Psoas muscle (tissue), 8 donors: ENCODE measurements around the gene C4BPB. TPM values are rescaled to one million over a fixed set of nuclear protein-coding genes. Genes with fewer than 3 reads are reported as not detected.

Experiments used
- ATAC-seq, 4 donors: fragments of 200-7000 bp; cut with Tn5 transposase; one replicate each; pipeline ENCODE4 v1.9.1; 2020; ENCODE audit warnings: moderate library complexity in 3 of 4, mild to moderate bottlenecking in 2 of 4
- DNase-seq, 2 donors: peaks; one replicate each; pipeline ENCODE4 v3.0.0-alpha.2; 2020
- H3K27ac ChIP-seq: fragments of 200-600 bp; one replicate; pipeline ENCODE4 v1.8.0; 2022
- H3K27me3 ChIP-seq, 3 donors: fragments of 200-600 bp in 1 of 3; one replicate each; pipeline versions ENCODE4 v1.6.1 to v1.8.0; 2013 to 2022; ENCODE audit warnings: low read length in 2 of 3, mild to moderate bottlenecking in 2 of 3, moderate library complexity in 1 of 3; ENCODE audit not compliant: insufficient read depth in 3 of 3
- H3K36me3 ChIP-seq, 2 donors: fragments of 200-600 bp in 1 of 2; one replicate each; pipeline versions ENCODE4 v1.6.1 to v1.8.0; 2013 to 2022; ENCODE audit warnings: low read depth in 1 of 2, mild to moderate bottlenecking in 1 of 2, moderate library complexity in 1 of 2; ENCODE audit not compliant: insufficient read depth in 1 of 2
- H3K4me1 ChIP-seq: fragments of 200-600 bp; one replicate; pipeline ENCODE4 v1.8.0; 2022
- H3K4me3 ChIP-seq: fragments of 200-600 bp; one replicate; pipeline ENCODE4 v1.8.0; 2022; ENCODE audit warnings: mild to moderate bottlenecking
- H3K9me3 ChIP-seq: fragments of 200-600 bp; one replicate; pipeline ENCODE4 v1.8.0; 2022
- CTCF ChIP-seq: fragments of 200-600 bp; IDR thresholded peaks from one replicate; pipeline ENCODE4 v1.8.0; 2022; ENCODE audit warnings: antibody characterized with exemption
- WGBS, 3 donors: extraction: QIAGEN DNeasy Blood & Tissue Kit; methylation state at CpG; one replicate each; pipeline versions ENCODE4 v1.1.6 to v1.1.7; 2013; 5-methylcytosine and 5-hydroxymethylcytosine counted together
- intact Hi-C, 2 donors: fragments of 100-400 bp; cut with DNase I; formaldehyde crosslinking; loops; one replicate each; pipeline versions ENCODE4 v1.11.0 to v1.14.2; 2022
- polyA plus RNA-seq, 3 donors: library from polyadenylated mRNA; stranded (reverse); fragments of 200-250 nt; gene quantifications; one replicate each; pipeline ENCODE4 v1.2.3, GENCODE V29; 2013
- total RNA-seq, 4 donors: library from RNA; stranded (reverse); fragmentation: NEBNext Ultra II Directional in 2 of 4; extraction: Animal tissue kit (Norgen Biotek cat#: 25700) in 2 of 4; gene quantifications; one replicate each; pipeline versions ENCODE4 v1.2.1 to v1.2.4, GENCODE V29; 2021 to 2023
- donor health status: healthy with polysubstance abuse.
- donor health status: DM: no; HTN: no; CAD: no; lungs with moderate emphysema.
- donor health status: Bipolar disorder and iron deficiency.
- donor health status: healthy.
- donor health status: DM: yes; HTN: yes; CAD: no.
- donor health status: DM: no; HTN: no; CAD: no.
- donor health status: DM: no; HTN: no; CAD: no.
- donor health status: DM: yes; HTN: yes; CAD: no.

C4BPB gene
- total and polyA plus RNA-seq, 7 donors, result 0.08 to 0.48 (median 0.25) TPM; not detected in 2

- peaks cover 39% of the 10 kb centered on the region for H3K4me1 ChIP-seq
- WGBS, 3 donors, result 0 to 1% (median 0%) methylated on average over 6 of the region's 6 CpGs
- H3K4me3 ChIP-seq, result peak overlapping the region; percentile 94
- peaks cover 2 to 16% of the 10 kb centered on the region in 2 donors for H3K36me3 ChIP-seq
- ATAC-seq (peak in 3 of 4 donors; percentile 46 to 60 (median 50)), DNase-seq (no peak)
- no peaks in the 10 kb centered on the region for H3K27me3 ChIP-seq
- H3K9me3 ChIP-seq, result no peaks in the 10 kb centered on the region
- peak; percentile 80 for TF ChIP-seq CTCF
- peak overlapping the region; percentile 84 for H3K27ac ChIP-seq
- intact Hi-C loops, result loop anchor here (2.0 to 5.0 kb wide), 2 partner anchors 29 to 32 kb away; no protein-coding TSS in a partner anchor
These were observed 38.7 kb upstream of the C4BPB start for GRCh38 chr1:207049974-207050391.

- TF ChIP-seq CTCF, result no peak
- WGBS, 3 donors, result 0 to 3% (median 0%) methylated on average over 47 of the region's 47 CpGs
These were observed 38.0 kb upstream of the C4BPB start for GRCh38 chr1:207050480-207051190.

GRCh38 chr1:207051191-207051943 is 37.3 kb upstream of the C4BPB start, which contains the start of gene YOD1:
TSS of gene YOD1 (minus strand) at chr1:207051208. CDS start at chr1:207051030, 178 bp downstream.
- Histone ChIP-seq H3K4me3 (peak within 1 kb of the TSS; percentile 94), H3K9me3 (no peaks in the 10 kb centered on the region), H3K4me1 (peaks cover 31% of the 10 kb centered on the region), H3K27ac (peak within 1 kb of the TSS; percentile 84), H3K36me3 (peaks cover 2 to 16% of the 10 kb centered on the region in 2 donors), H3K27me3 (no peaks in the 10 kb centered on the region)
- intact Hi-C loops, result no loop called here
- ATAC-seq (no peak), DNase-seq (no peak)
- TF ChIP-seq CTCF, result no peak
- 50 to 64% (median 54%) methylated on average over 15 of the region's 15 CpGs for WGBS, 3 donors

More at GRCh38 chr1:207050480-207051190, 38.0 kb upstream of the C4BPB start:
- Histone ChIP-seq H3K36me3 (peaks cover 2 to 16% of the 10 kb centered on the region in 2 donors), H3K4me1 (peaks cover 39% of the 10 kb centered on the region), H3K27ac (peak overlapping the region; percentile 84), H3K4me3 (peak overlapping the region; percentile 94), H3K27me3 (no peaks in the 10 kb centered on the region), H3K9me3 (no peaks in the 10 kb centered on the region)
- DNase-seq (peak; percentile 90 to 95), ATAC-seq (peak; percentile 46 to 78 (median 62))
- intact Hi-C loops, result no loop called here

GRCh38 chr1:207052911-207053769 is 35.5 kb upstream of the C4BPB start, which contains the start of gene PFKFB2:
TSS of gene PFKFB2 (plus strand) at chr1:207053275. CDS start at chr1:207054718, 1,443 bp downstream.
- no peak for TF ChIP-seq CTCF
- Histone ChIP-seq H3K4me3 (peak within 1 kb of the TSS; percentile 94), H3K4me1 (peaks cover 20% of the 10 kb centered on the region), H3K9me3 (no peaks in the 10 kb centered on the region), H3K27me3 (no peaks in the 10 kb centered on the region), H3K36me3 (peaks cover 2 to 13% of the 10 kb centered on the region in 2 donors), H3K27ac (peak within 1 kb of the TSS; percentile 84)
- DNase-seq, result peak; percentile 96 to 97
- WGBS, 3 donors, result 2 to 3% (median 3%) methylated on average over 55 to 56 of the region's 56 CpGs
- ATAC-seq, result peak; percentile 81 to 85 (median 85)
- intact Hi-C loops, result no loop called here
